Neutrophil (primary cell): ENCODE measurements around the gene FAM168B.

Experiments
- H3K27ac ChIP-seq: fragments of 200-600 bp; sonication (generic); 2 replicates; pipeline ENCODE4 v1.5.1; 2016; ENCODE audit warnings: mild to moderate bottlenecking, moderate library complexity
- H3K27me3 ChIP-seq: fragments of 200-600 bp; sonication (generic); 2 replicates; pipeline ENCODE4 v1.6.0; 2016; ENCODE audit warnings: mild to moderate bottlenecking
- H3K36me3 ChIP-seq: fragments of 200-600 bp; sonication (generic); 2 replicates; pipeline ENCODE4 v1.5.1; 2017
- H3K4me1 ChIP-seq, 2 experiments: fragments of 200-600 bp in 1 of 2; sonication (generic) in 1 of 2; 1 replicate in 1 of 2; 2 replicates in 1 of 2; pipeline versions ENCODE4 v1.5.1 to v1.6.1; 2013 to 2016; ENCODE audit warnings: low read depth in 1 of 2, low read length in 1 of 2, mild to moderate bottlenecking in 1 of 2, moderate library complexity in 1 of 2; ENCODE audit not compliant: control insufficient read depth in 1 of 2, insufficient read depth in 1 of 2
- H3K4me3 ChIP-seq, 2 experiments: fragments of 200-600 bp in 1 of 2; sonication (generic) in 1 of 2; 1 replicate in 1 of 2; 2 replicates in 1 of 2; pipeline ENCODE4 v1.5.1; 2013 to 2016; ENCODE audit warnings: low read depth in 1 of 2, low read length in 1 of 2, mild to moderate bottlenecking in 1 of 2, moderate library complexity in 1 of 2
- H3K9me3 ChIP-seq: fragments of 200-600 bp; sonication (generic); 2 replicates; pipeline ENCODE4 v1.5.1; 2016
- CTCF ChIP-seq: fragments of 200-600 bp; sonication (generic); IDR thresholded peaks from 2 replicates; pipeline ENCODE4 v1.5.1; 2016; ENCODE audit warnings: antibody characterized with exemption

FAM168B gene

DNA sequence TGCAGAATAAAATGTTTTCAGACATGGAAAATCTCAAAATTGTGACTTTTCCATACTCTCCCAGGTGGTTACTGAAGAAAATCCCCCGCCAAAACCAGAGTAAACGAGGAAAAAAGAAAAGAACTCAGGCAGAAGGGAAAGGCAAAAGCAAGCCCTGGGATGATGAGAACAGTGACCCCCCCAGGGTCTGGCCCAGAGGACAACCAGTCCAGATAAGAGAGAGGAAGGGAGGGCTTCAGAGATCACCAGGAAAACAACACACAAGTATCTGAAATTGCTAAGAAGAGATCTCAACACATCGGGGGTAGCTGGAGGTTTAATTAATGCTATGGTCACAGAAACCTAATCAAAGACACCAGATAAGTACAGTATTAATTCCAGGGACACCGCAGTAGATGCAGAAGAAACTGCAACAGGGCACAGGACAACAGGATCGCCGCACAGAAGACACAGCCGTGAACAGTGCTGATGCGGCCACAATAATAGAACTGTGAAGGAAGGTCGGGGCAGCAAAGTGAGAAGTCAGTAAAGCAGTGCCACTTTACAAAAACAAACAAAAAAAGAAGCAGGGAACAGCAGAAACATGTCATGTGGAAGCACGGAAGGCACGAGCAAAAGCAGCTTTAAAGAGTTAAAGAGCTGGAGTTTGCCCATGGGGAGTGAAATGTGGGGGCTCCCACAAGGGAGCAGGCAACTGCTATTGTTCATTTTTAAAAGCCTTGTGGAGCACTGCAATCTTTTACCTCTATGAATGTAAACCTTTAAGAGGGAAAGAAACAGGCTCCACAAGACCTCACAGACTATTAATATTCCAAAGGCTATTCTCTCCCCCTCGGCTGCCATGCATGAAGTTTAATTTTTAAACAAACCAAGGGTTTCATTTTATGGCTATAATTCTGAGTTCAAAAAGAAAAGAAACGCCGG lies 28.4 kb downstream of the FAM168B start:
- H3K9me3 ChIP-seq: no peaks in the 10 kb centered on the region
- no peak for TF ChIP-seq CTCF
- no peak overlapping the region for H3K27ac ChIP-seq
- no peaks in the 10 kb centered on the region for H3K27me3 ChIP-seq
- no peaks in the 10 kb centered on the region for H3K4me1 ChIP-seq
- H3K4me3 ChIP-seq: no peak overlapping the region
- peaks cover 54% of the 10 kb centered on the region for H3K36me3 ChIP-seq

DNA sequence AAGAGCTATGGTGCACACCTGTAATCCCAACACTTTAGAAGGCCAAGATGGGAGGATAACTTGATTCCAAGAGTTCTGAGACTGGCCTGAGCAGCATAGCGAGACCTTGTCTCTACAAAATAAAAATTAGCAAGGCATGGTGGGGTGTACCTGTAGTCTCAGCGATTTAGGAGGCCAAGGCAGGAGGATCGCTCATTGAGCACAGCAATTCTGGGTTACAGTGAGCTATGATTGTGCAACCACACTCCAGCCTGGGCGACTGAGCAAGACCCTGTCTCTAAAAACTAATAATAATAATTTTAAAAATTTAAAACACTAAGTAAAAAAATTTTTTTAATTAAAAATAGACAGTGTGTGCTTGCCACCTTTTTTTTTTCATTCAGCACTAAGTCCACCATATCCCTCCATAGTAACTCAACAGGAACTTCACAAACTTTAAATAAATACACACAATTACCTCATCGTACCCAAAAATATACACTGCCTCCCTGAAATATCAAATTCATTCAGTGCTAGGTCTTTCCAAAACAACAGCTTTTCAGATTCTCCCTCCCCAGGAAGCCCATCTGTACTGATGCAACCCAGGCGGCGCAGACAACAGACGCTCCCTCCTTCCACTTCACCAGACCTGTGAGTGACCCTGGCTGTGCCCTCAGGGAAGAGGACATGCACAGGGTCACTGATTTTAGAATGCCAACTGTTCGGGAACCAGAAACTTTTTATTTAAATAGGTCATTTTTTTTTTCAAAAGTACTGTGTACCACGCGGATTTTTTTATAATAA lies 29.6 kb downstream of the FAM168B start:
- Histone ChIP-seq H3K4me3 (no peak overlapping the region), H3K4me1 (no peaks in the 10 kb centered on the region), H3K27me3 (no peaks in the 10 kb centered on the region), H3K36me3 (peaks cover 50% of the 10 kb centered on the region), H3K27ac (no peak overlapping the region), H3K9me3 (no peaks in the 10 kb centered on the region)
- no peak for TF ChIP-seq CTCF

DNA sequence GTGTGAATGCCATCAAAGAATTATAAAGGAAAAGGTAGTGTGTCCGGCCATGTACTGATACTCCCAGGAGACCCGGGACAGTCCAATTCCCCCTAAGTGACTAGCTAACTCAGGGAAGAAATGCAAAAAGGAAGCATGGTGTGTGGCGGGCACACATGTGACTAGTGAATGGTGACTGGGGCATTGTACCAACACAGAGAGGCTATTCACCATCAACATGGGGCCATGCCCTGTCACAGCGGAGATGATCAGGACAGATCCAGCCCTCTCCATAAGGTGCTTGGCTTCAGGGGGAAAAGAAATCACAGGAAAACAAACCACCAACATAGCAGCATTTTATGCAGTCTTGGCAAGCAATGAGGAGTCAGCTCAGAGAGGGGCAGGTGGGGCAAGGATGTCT lies 34.3 kb downstream of the FAM168B start:
- no peak overlapping the region for H3K27ac ChIP-seq
- H3K4me1 ChIP-seq: no peaks in the 10 kb centered on the region
- no peaks in the 10 kb centered on the region for H3K27me3 ChIP-seq
- H3K36me3 ChIP-seq: peaks cover 66% of the 10 kb centered on the region
- no peak for TF ChIP-seq CTCF
- H3K4me3 ChIP-seq: no peak overlapping the region
- H3K9me3 ChIP-seq: no peaks in the 10 kb centered on the region

- no peaks in the 10 kb centered on the region for H3K4me1 ChIP-seq
- no peaks in the 10 kb centered on the region for H3K27me3 ChIP-seq
- peaks cover 72% of the 10 kb centered on the region for H3K36me3 ChIP-seq
- no peak overlapping the region for H3K27ac ChIP-seq
- H3K9me3 ChIP-seq: no peaks in the 10 kb centered on the region
- no peak overlapping the region for H3K4me3 ChIP-seq
- no peak for TF ChIP-seq CTCF
Observed at GRCh38 chr2:131058214-131058843, 34.9 kb downstream of the FAM168B start.

- H3K4me1 ChIP-seq: no peaks in the 10 kb centered on the region
- no peak overlapping the region for H3K27ac ChIP-seq
- TF ChIP-seq CTCF: no peak
- no peaks in the 10 kb centered on the region for H3K27me3 ChIP-seq
- peaks cover 77% of the 10 kb centered on the region for H3K36me3 ChIP-seq
- no peak overlapping the region for H3K4me3 ChIP-seq
- H3K9me3 ChIP-seq: no peaks in the 10 kb centered on the region
Observed at GRCh38 chr2:131056932-131057287, 36.4 kb downstream of the FAM168B start.
